Non-pigmented ciliary epithelial cell (primary cell): ENCODE measurements around the gene TMEM179.
"Not testable (repeated sequence)": the region's sequence is repeated elsewhere in the genome, so short reads cannot be mapped to it uniquely, and the experiment has no call there.

Experiments used
- DNase-seq: peaks from one replicate; pipeline ENCODE4 v3.0.0-alpha.2; 2010; ENCODE audit warnings: low read depth

The TMEM179 gene

GRCh38 chr14:104637546-104638003 lies 33.0 kb upstream of the TMEM179 start:
- no peak for DNase-seq

GRCh38 chr14:104636846-104637545 lies 32.4 kb upstream of the TMEM179 start:
- not testable (repeated sequence) for DNase-seq

- DNase-seq, result no peak
Measured at GRCh38 chr14:104636131-104636530, 31.6 kb upstream of the TMEM179 start.

GRCh38 chr14:104635717-104636116 lies 31.1 kb upstream of the TMEM179 start:
- no peak for DNase-seq

GRCh38 chr14:104634886-104635570 lies 30.5 kb upstream of the TMEM179 start:
- no peak for DNase-seq

- no peak for DNase-seq
Measured at GRCh38 chr14:104634138-104634760, 29.7 kb upstream of the TMEM179 start.

- DNase-seq, result no peak
Measured at GRCh38 chr14:104633276-104634137, 28.9 kb upstream of the TMEM179 start.

GRCh38 chr14:104632781-104633180 lies 28.2 kb upstream of the TMEM179 start:
- no peak for DNase-seq

GRCh38 chr14:104624939-104625338 lies 20.4 kb upstream of the TMEM179 start:
- no peak for DNase-seq

- no peak for DNase-seq
Measured at GRCh38 chr14:104614126-104614812, 9.7 kb upstream of the TMEM179 start.

- no peak for DNase-seq
Measured at GRCh38 chr14:104611881-104612280, 7.3 kb upstream of the TMEM179 start.

GRCh38 chr14:104610749-104611310 lies 6.3 kb upstream of the TMEM179 start:
- DNase-seq, result no peak

- DNase-seq, result no peak
Measured at GRCh38 chr14:104609666-104610065, 5.1 kb upstream of the TMEM179 start.

GRCh38 chr14:104603711-104604401 lies 716 bp downstream of the TMEM179 start:
- DNase-seq, result no peak

GRCh38 chr14:104602933-104603325 lies 1.6 kb downstream of the TMEM179 start:
- no peak for DNase-seq

GRCh38 chr14:104602315-104602932 lies 2.1 kb downstream of the TMEM179 start:
- no peak for DNase-seq

GRCh38 chr14:104601786-104602185 lies 2.8 kb downstream of the TMEM179 start:
- DNase-seq, result no peak

- no peak for DNase-seq
Measured at GRCh38 chr14:104600805-104601204, 3.8 kb downstream of the TMEM179 start.

GRCh38 chr14:104600141-104600643 lies 4.4 kb downstream of the TMEM179 start:
- DNase-seq, result no peak

GRCh38 chr14:104599446-104599845 lies 5.1 kb downstream of the TMEM179 start:
- DNase-seq, result no peak
